Spleen (tissue), 7 donors: ENCODE data around the gene LRRC8B.

Experiments used
- CTCF ChIP-seq, 11 experiments: fragments of 200-600 bp in 7 of 11; fragments of 450-650 bp in 4 of 11; sonication (generic) in 4 of 11; IDR thresholded peaks in 8 of 11; conservative IDR thresholded peaks in 3 of 11; 1 replicate in 7 of 11; 2 replicates in 4 of 11; pipeline versions ENCODE4 v1.4.0 to v1.8.0; 2016 to 2021; ENCODE audit warnings: antibody characterized with exemption in 11 of 11, inconsistent platforms in 4 of 11, mild to moderate bottlenecking in 1 of 11
- POLR2A ChIP-seq, 3 donors: fragments of 450-650 bp; IDR thresholded peaks; one replicate each; pipeline ENCODE4 v1.5.1; 2017; ENCODE audit warnings: antibody characterized with exemption in 3 of 3, mild to moderate bottlenecking in 1 of 3
- POLR2AphosphoS5 ChIP-seq, 3 donors: sonication (generic); formaldehyde crosslinking; IDR thresholded peaks; one replicate each; pipeline ENCODE4 v1.5.1; 2017; ENCODE audit warnings: antibody characterized with exemption in 3 of 3
- donor health status: DM: no; HTN: no; CAD: no; lungs with moderate emphysema.
- donor health status: DM: no; HTN: no; CAD: no.
- donor health status: DM: no; HTN: no; CAD: no.

DNA sequence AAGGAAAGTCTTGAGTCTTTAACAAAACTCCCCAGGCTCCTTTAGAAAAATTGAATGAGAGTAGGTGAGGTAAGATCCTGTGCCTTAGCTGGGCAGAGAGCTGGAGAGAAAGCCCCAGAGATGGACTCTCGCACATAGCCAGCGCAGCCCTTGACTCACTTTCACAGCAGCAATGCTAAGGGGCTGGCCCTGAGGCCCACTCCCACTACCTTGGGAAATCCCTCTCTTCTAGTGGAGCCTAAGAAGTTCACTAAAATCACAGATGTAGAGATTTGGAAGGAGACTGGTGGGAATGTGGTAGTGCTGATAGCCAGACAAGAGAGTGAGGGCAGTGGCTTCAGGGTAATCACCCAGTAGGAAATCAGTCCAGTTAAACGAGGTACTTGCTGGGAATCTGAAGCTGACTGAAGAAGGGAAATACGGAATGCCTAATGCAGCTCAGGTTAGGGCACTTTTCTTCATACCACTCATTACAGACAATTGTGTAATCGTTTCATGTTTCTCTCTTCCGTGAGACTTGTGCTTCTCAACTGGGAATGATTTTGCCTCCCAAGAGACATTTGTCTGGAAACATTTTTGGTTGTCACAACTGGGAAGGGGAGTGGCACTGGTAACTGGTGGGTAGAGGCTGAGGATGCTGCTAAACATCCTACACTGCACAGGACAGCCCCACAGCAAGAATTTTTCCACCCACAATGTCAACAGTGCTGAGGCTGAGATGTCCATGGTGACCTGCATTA lies 65.9 kb downstream of the LRRC8B start:
- TF ChIP-seq POLR2A (IDR thresholded peaks at IDR 0.05) (no peak), CTCF (IDR thresholded peaks at IDR 0.05 in 8 of 11, conservative IDR thresholded peaks at IDR 0.05 in 3 of 11) (no peak), POLR2AphosphoS5 (IDR thresholded peaks at IDR 0.05) (no peak)
